Measurements from ENCODE around the gene RGP1.
A peak's percentile ranks its signal among the peaks of the same experiment; 100 is the strongest.

The RGP1 gene

DNA sequence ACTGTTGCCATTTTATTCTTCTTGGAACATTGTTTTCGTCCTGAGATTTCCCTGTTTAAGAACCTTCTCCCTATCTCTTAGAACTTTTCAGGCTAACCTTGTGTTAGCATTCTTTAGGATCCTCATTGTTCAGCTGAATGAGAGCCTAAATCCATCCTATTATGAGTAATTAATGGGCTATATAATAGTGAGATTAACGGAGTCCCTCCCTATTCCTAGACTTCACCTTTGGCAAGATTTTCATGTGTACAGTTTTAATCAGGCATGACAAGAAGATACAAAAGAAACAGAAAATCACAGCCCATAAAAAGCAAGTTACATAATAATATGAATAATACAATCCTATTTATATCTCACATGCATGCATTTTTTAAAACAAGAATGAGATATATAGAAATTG, 14.1 kb downstream of the RGP1 start:
- no peak for DNase-seq (ENCODE audit: low read depth)
- H3K4me3 ChIP-seq (ENCODE audit: low read depth, low read length) = no peak overlapping the region

GRCh38 chr9:35763803-35764202, 14.7 kb downstream of the RGP1 start:
- DNase-seq (ENCODE audit: low read depth) = no peak
- no peak overlapping the region for H3K4me3 ChIP-seq (ENCODE audit: low read depth, low read length)

GRCh38 chr9:35766997-35767396, 17.9 kb downstream of the RGP1 start:
- no peak overlapping the region for H3K4me3 ChIP-seq (ENCODE audit: low read depth, low read length)
- no peak for DNase-seq (ENCODE audit: low read depth)

GRCh38 chr9:35767458-35767857, 18.4 kb downstream of the RGP1 start:
- DNase-seq (ENCODE audit: low read depth) = no peak

DNA sequence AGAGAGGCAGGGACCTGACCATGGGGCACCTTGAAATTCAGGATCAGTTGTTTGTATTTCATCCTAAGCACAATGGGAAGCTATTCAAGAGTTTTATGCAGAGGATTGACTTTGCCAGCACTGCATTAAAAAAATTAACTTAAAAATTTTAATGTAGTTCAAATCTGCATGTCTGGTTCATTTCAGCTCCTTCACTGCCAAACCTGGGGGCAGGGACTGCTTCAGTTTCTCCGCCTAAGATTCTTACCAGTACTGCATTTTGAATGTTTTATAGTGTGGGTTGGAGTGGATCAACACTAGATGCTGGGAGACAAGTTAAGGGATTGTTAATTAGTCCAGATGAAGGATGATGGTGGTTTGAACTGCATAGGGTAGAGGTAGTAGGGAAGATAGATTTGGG, 20.7 kb downstream of the RGP1 start:
- no peak overlapping the region for H3K4me3 ChIP-seq (ENCODE audit: low read depth, low read length)
- no peak for DNase-seq (ENCODE audit: low read depth)

More at GRCh38 chr9:35767458-35767857, 18.4 kb downstream of the RGP1 start:
- H3K4me3 ChIP-seq (ENCODE audit: low read depth, low read length) = no peak overlapping the region

GRCh38 chr9:35771075-35771433, 22.0 kb downstream of the RGP1 start:
- no peak overlapping the region for H3K4me3 ChIP-seq (ENCODE audit: low read depth, low read length)
- DNase-seq (ENCODE audit: low read depth) = no peak

DNA sequence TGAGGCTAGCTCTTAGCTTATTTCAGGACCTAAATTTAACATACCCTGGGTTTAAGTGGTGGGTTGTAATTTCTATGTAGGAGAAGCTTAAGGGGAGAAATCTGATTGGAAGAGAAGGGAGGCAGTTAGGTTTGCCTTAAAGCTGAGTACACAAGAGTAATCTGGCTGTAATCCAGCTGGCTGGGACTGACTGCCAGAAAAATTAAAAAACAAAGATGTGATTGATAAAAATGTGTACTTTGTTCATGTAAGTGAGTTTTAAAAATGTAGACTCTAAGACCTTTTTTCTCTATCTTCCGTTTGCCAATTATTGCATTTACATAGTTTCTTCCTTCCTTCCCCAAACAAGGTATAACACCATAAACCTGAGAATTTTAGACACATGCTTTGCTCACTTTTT, 22.4 kb downstream of the RGP1 start:
- no peak for DNase-seq (ENCODE audit: low read depth)
- no peak overlapping the region for H3K4me3 ChIP-seq (ENCODE audit: low read depth, low read length)

- no peak for DNase-seq (ENCODE audit: low read depth)
Observed at GRCh38 chr9:35771943-35772342, 22.9 kb downstream of the RGP1 start.

GRCh38 chr9:35774907-35775635, 26.0 kb downstream of the RGP1 start:
- H3K4me3 ChIP-seq (ENCODE audit: low read depth, low read length) = no peak overlapping the region
- DNase-seq (ENCODE audit: low read depth) = no peak

More at GRCh38 chr9:35771943-35772342, 22.9 kb downstream of the RGP1 start:
- no peak overlapping the region for H3K4me3 ChIP-seq (ENCODE audit: low read depth, low read length)

DNA sequence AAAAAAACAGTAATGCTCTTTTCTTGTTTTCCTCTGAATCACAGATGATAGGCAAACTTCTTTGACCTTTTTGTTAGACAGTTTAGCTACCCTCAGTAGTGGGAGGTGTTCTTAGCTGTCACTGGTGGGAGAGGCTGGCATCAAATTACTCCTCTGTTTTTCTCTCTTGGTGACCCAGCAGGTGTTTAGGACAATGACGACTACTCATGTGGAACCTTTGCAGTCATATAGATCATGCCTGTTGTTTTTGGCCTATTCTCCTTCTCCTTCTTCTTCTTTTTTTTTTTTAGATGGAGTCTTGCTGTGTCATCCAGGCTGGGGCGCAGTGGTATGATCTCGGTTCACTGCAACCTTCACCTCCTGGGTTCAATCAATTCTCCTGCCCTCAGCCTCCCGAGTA, 26.9 kb downstream of the RGP1 start:
- H3K4me3 ChIP-seq (ENCODE audit: low read depth, low read length) = no peak overlapping the region
- DNase-seq (ENCODE audit: low read depth) = no peak

GRCh38 chr9:35778496-35778895, 29.4 kb downstream of the RGP1 start:
- no peak overlapping the region for H3K4me3 ChIP-seq (ENCODE audit: low read depth, low read length)
- no peak for DNase-seq (ENCODE audit: low read depth)

DNA sequence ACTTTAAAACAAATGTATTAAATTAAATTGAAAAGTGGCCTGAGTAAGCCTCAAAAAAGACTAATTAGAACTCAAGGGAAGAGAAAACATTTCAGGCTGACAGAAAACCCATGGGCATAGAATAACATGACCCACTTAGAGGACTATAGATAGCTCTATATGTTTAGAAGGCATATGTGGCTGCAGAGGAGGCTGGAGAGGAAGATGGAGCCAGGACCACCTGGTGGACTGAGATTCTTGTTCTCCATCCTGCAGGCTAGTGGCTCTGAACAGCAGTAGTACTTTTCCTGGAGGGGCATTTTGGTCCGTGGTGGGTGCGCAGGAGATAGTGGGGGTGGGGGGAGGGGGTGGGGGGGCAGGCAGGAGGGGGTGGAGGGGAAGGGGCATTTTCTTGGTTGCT, 32.0 kb downstream of the RGP1 start:
- H3K4me3 ChIP-seq (ENCODE audit: low read depth, low read length) = no peak overlapping the region
- DNase-seq (ENCODE audit: low read depth) = no peak

DNA sequence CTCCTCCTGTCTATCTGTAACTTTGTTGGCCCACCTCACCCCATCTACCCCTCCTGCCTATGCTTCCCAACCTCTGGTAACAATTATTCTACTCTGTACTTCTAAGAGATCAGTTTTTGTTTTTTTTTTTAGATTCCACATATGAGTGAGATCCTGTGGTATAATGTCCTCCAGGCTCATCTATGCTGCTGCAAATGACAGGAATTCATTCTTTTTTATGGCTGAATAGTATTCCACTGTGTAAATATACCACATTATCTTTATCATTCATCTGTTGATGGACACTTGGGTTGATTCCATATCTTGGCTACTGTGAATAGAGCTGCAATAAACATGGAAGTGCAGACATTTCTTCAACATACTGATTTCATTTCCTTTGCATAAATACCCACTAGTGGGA, 34.3 kb downstream of the RGP1 start:
- no peak for DNase-seq (ENCODE audit: low read depth)
- H3K4me3 ChIP-seq (ENCODE audit: low read depth, low read length) = no peak overlapping the region

- H3K4me3 ChIP-seq (ENCODE audit: low read depth, low read length) = no peak overlapping the region
- DNase-seq (ENCODE audit: low read depth) = no peak
Observed at GRCh38 chr9:35789541-35789940, 40.5 kb downstream of the RGP1 start.

DNA sequence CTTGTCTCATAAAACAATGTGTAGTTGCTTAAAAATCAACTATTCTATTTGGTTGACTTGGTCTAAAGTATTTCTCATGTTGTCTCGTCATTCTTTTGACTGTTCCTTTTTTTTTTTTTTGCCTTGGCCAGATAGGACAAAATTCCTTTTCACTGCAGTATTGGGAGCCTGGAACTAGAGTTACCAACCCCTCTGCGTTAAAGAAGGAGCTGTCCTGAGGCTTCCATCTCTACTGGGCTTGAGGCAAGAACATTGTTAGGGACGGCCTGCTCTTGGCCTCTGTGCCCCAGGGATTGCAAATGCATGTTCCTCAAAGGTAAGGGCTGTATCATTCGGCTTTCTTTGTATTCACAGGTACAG, 40.9 kb downstream of the RGP1 start:
- no peak for DNase-seq (ENCODE audit: low read depth)
- no peak overlapping the region for H3K4me3 ChIP-seq (ENCODE audit: low read depth, low read length)

- peak; percentile 43 for DNase-seq (ENCODE audit: low read depth)
- H3K4me3 ChIP-seq (ENCODE audit: low read depth, low read length) = peak overlapping the region; percentile 23
Observed at GRCh38 chr9:35790385-35791296, 41.6 kb downstream of the RGP1 start.

- H3K4me3 ChIP-seq (ENCODE audit: low read depth, low read length) = peak within 1 kb of the TSS; percentile 55
- no peak for DNase-seq (ENCODE audit: low read depth)
Observed at GRCh38 chr9:35791297-35791921, 42.3 kb downstream of the RGP1 start, which contains the start of gene NPR2. TSS of gene NPR2 (plus strand) at chr9:35791591. CDS start at chr9:35792409, 818 bp downstream.

GRCh38 chr9:35792024-35792813, 43.1 kb downstream of the RGP1 start:
- H3K4me3 ChIP-seq (ENCODE audit: low read depth, low read length) = peak overlapping the region; percentile 55
- DNase-seq (ENCODE audit: low read depth) = no peak

GRCh38 chr9:35792826-35793225, 43.7 kb downstream of the RGP1 start:
- no peak for DNase-seq (ENCODE audit: low read depth)
- H3K4me3 ChIP-seq (ENCODE audit: low read depth, low read length) = peak overlapping the region; percentile 55

- peak overlapping the region; percentile 55 for H3K4me3 ChIP-seq (ENCODE audit: low read depth, low read length)
- no peak for DNase-seq (ENCODE audit: low read depth)
Observed at GRCh38 chr9:35793461-35793860, 44.4 kb downstream of the RGP1 start.
